ENCODE measurements around the gene MBOAT7. TPM values are rescaled to one million over a fixed set of nuclear protein-coding genes. Genes with fewer than 3 reads are reported as not detected.

MBOAT7 gene
- total RNA-seq, 6 experiments from 2014 or later = 263 to 354 (median 313) TPM

DNA sequence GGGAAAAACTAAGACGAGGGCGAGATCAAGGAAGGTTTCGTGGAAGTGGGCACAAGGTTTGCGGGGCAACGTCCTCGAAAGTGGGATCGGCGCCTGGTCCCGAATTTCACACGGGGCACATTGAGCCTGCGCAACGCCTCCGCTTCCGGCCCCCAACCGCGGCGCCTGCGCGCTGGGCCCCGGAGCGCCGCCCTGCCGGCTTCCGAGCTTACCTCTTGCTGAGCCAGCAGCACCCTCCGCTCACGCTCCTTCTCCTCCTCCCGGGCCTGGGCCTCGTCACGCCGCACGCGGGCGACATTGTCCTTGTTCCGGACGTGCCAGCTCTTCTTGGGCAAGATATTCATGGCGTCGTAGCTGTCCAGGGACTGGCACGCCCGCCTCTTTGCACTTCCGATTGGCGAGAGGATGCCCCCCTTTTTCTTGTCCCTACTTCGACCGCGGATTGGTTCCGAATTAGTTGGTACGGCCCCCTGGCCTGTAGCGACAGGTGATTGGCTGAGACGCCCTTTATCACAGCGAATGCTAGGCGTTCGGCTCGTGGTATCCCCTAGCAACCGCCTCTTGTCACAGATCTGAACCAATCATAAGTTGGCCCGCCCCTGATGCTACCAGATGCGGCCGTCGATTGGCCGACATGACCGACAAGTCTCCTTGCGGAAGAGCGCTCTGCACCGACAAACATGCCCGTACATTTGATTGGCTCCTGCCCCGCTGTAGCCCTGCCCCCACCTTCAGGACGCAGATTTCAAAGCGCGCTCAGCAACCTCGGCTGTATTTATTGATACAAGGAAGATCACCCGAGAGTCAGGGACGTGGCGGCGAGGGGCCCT, 29.8 kb downstream of the MBOAT7 start, which contains the start of gene LENG1:
Gene LENG1, minus strand, starts transcription at position 370 of the 830 bp plus-strand sequence. Its CDS starts 26 bp downstream, at position 344.
- Mint-ChIP-seq H3K9me3 (peaks cover 18% of the 10 kb centered on the region), H3K36me3 (ENCODE audit: low read depth) (peaks cover 33% of the 10 kb centered on the region), H3K4me1 (ENCODE audit: low read depth) (peaks cover 44% of the 10 kb centered on the region), H3K27ac (peak within 1 kb of the TSS; percentile 96), H3K27me3 (ENCODE audit: insufficient read depth) (peaks cover 11% of the 10 kb centered on the region), H3K4me3 (peak within 1 kb of the TSS; percentile 91)
- DNase-seq = peak; percentile 100
- TF ChIP-seq, protein P1, sequence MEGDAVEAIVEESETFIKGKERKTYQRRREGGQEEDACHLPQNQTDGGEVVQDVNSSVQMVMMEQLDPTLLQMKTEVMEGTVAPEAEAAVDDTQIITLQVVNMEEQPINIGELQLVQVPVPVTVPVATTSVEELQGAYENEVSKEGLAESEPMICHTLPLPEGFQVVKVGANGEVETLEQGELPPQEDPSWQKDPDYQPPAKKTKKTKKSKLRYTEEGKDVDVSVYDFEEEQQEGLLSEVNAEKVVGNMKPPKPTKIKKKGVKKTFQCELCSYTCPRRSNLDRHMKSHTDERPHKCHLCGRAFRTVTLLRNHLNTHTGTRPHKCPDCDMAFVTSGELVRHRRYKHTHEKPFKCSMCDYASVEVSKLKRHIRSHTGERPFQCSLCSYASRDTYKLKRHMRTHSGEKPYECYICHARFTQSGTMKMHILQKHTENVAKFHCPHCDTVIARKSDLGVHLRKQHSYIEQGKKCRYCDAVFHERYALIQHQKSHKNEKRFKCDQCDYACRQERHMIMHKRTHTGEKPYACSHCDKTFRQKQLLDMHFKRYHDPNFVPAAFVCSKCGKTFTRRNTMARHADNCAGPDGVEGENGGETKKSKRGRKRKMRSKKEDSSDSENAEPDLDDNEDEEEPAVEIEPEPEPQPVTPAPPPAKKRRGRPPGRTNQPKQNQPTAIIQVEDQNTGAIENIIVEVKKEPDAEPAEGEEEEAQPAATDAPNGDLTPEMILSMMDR (IDR thresholded peaks at IDR 0.05) = peak; percentile 64

DNA sequence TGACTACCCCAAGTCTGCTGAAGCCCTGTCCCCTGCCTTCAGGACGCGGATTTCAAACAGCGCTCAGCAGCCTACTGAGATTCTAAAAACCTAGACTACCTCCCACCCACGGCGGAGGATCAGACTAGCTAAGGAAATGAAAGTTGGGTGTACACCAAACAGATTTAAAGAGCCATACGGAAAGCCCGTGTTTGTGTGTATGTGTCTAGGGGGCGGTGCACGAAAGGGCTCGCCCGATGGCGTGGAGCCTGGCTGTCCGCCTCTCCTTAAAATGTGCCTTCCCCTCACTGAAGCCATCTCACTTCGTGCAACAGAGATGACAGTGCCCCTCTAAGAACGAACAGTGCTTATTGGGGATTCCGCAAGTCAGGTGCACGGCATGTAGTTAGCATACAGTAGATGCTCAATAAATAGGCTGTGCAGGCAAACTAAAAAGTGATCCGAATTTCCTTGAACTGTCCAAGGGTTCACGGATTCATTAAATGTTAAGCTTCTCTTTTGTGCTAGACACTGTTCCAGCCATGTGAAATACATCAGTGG, 30.5 kb downstream of the MBOAT7 start:
- Mint-ChIP-seq H3K4me1 (ENCODE audit: low read depth) (peaks cover 51% of the 10 kb centered on the region), H3K27me3 (ENCODE audit: insufficient read depth) (peaks cover 12% of the 10 kb centered on the region), H3K36me3 (ENCODE audit: low read depth) (peaks cover 37% of the 10 kb centered on the region)

DNA sequence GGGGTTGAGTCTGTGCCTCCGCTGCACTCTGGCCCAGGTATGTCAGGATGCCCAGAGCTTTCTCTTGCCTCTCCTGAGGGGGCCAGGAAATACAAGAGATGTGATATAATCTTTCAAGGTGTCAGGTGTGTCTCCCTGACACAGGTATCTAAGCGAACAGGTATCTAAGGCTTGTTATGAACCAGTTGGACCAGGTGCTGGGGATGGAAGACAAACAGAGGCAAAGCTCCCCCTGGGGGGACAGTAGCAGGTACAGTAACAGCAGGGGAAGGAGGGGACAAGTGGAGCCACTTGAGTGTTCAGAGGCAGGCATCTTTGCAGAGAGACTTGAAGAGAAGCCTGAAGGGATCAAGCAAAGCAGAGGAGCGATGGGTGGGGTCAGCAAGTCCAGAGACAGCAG, 32.4 kb downstream of the MBOAT7 start:
- Mint-ChIP-seq H3K27ac (peak overlapping the region; percentile 64), H3K4me1 (ENCODE audit: low read depth) (peaks cover 52% of the 10 kb centered on the region), H3K36me3 (ENCODE audit: low read depth) (peaks cover 31% of the 10 kb centered on the region), H3K27me3 (ENCODE audit: insufficient read depth) (peaks cover 10% of the 10 kb centered on the region), H3K9me3 (no peaks in the 10 kb centered on the region), H3K4me3 (peak overlapping the region; percentile 39)
- TF ChIP-seq, protein P1 (IDR thresholded peaks at IDR 0.05) = no peak
- no peak for DNase-seq

More for the DNA sequence above, 30.5 kb downstream of the MBOAT7 start:
- H3K4me3 Mint-ChIP-seq = peak overlapping the region; percentile 91
- H3K9me3 Mint-ChIP-seq = peaks cover 11% of the 10 kb centered on the region
- TF ChIP-seq, protein P1 (IDR thresholded peaks at IDR 0.05) = no peak
- DNase-seq = peak; percentile 23
- H3K27ac Mint-ChIP-seq = peak overlapping the region; percentile 96

GRCh38 chr19:54156490-54156889, 32.9 kb downstream of the MBOAT7 start:
- H3K27ac Mint-ChIP-seq = no peak overlapping the region
- H3K36me3 Mint-ChIP-seq (ENCODE audit: low read depth) = peaks cover 31% of the 10 kb centered on the region
- TF ChIP-seq, protein P1 (IDR thresholded peaks at IDR 0.05) = no peak
- no peaks in the 10 kb centered on the region for H3K9me3 Mint-ChIP-seq
- DNase-seq = no peak
- H3K4me1 Mint-ChIP-seq (ENCODE audit: low read depth) = peaks cover 52% of the 10 kb centered on the region
- H3K4me3 Mint-ChIP-seq = no peak overlapping the region
- H3K27me3 Mint-ChIP-seq (ENCODE audit: insufficient read depth) = peaks cover 10% of the 10 kb centered on the region

DNA sequence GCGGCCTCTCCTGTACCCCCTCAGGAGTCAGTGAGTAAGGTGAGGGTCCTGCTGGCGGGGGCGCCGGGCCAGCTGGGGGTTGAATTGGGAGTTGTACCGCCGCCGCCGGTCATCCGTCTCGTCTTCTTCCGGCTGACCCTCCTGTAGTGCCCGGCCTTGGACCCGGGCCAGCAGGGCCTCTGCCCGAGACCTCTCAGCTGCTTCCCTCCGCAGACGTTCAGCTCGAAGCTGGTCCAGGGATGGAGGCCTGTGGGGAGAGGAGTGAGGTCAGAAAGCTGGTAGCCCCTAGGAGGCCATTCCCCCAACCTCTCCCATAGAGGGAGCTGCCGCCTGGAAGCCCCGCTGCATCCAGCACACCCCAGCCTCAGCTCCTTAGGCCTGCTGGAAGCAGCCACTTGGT, 33.7 kb downstream of the MBOAT7 start:
- no peak overlapping the region; the same call in 1 of the 2 replicates for H3K27ac Mint-ChIP-seq
- H3K36me3 Mint-ChIP-seq (ENCODE audit: low read depth) = peaks cover 31% of the 10 kb centered on the region
- no peaks in the 10 kb centered on the region for H3K9me3 Mint-ChIP-seq
- peaks cover 46% of the 10 kb centered on the region for H3K4me1 Mint-ChIP-seq (ENCODE audit: low read depth)
- no peak overlapping the region for H3K4me3 Mint-ChIP-seq
- TF ChIP-seq, protein P1 (IDR thresholded peaks at IDR 0.05) = 0 out of 2 replicates have a peak, but pooled peaks have one; percentile 9
- peaks cover 10% of the 10 kb centered on the region for H3K27me3 Mint-ChIP-seq (ENCODE audit: insufficient read depth)
- no peak for DNase-seq
